B cell (primary cell): ENCODE results near the gene SDK2. TPM values are rescaled to one million over a fixed set of nuclear protein-coding genes. Genes with fewer than 3 reads are reported as not detected.

Experiments used
- ATAC-seq: fragments of 200-7000 bp; cut with Tn5 transposase; one replicate; pipeline ENCODE4 v1.10.0; 2021; ENCODE audit warnings: low read depth, mild to moderate bottlenecking, moderate number of reproducible peaks, moderate library complexity
- CTCF ChIA-PET: fragments of 350-600 bp; sonication (Branson Sonifier 250); formaldehyde crosslinking; loops from one replicate; lab custom pipeline; 2021; ENCODE audit warnings: antibody characterized with exemption, inconsistent platforms; lab: Charles Lee
- POLR2A ChIA-PET: fragments of 350-600 bp; sonication (Branson Sonifier 250); formaldehyde crosslinking; loops from one replicate; lab custom pipeline; 2021; ENCODE audit warnings: antibody characterized with exemption; lab: Charles Lee
- DNase-seq: peaks from one replicate; pipeline ENCODE4 v3.0.0; 2013
- H2AFZ ChIP-seq: 2 replicates; pipeline ENCODE4 v1.6.1; 2012; ENCODE audit warnings: mild to moderate bottlenecking, low read depth, low read length; ENCODE audit not compliant: insufficient read depth, poor library complexity, severe bottlenecking
- H3K27ac ChIP-seq, 2 donors: 1 replicate in 1 of 2; 2 replicates in 1 of 2; pipeline ENCODE4 v1.5.1; 2012 to 2013; ENCODE audit warnings: low read length in 2 of 2, mild to moderate bottlenecking in 2 of 2, moderate library complexity in 1 of 2
- H3K27me3 ChIP-seq, 4 experiments: fragments of 200-600 bp in 1 of 4; sonication (generic) in 1 of 4; replicated peaks in 1 of 4; 1 replicate in 2 of 4; 2 replicates in 2 of 4; pipeline versions ENCODE4 v1.6.1 to v1.7.0; 2013 to 2016; ENCODE audit warnings: low read length in 3 of 4, mild to moderate bottlenecking in 2 of 4, mixed read lengths in 1 of 4, moderate library complexity in 1 of 4; ENCODE audit not compliant: insufficient read depth in 4 of 4, control insufficient read depth in 3 of 4; ENCODE audit errors: control extremely low read depth in 1 of 4
- H3K36me3 ChIP-seq, 2 experiments: replicated peaks in 1 of 2; 1 replicate in 1 of 2; 2 replicates in 1 of 2; pipeline versions ENCODE4 v1.6.1 to v1.7.1; 2013; ENCODE audit warnings: low read length in 1 of 2; ENCODE audit not compliant: insufficient read depth in 2 of 2, control insufficient read depth in 1 of 2; ENCODE audit errors: control extremely low read depth in 1 of 2, extremely low read depth in 1 of 2
- H3K4me1 ChIP-seq, 2 donors: fragments of 200-600 bp in 1 of 2; sonication (generic) in 1 of 2; 1 replicate in 1 of 2; 2 replicates in 1 of 2; pipeline versions ENCODE4 v1.5.1 to v1.6.1; 2013 to 2017; ENCODE audit warnings: low read length in 2 of 2; ENCODE audit not compliant: control insufficient read depth in 2 of 2, insufficient read depth in 2 of 2
- H3K4me2 ChIP-seq: replicated peaks from 2 replicates; pipeline ENCODE3; 2012; ENCODE audit warnings: mild to moderate bottlenecking, low read depth, low read length; ENCODE audit not compliant: poor library complexity, severe bottlenecking
- H3K4me3 ChIP-seq, 5 experiments: fragments of 200-600 bp in 1 of 5; sonication (generic) in 1 of 5; 1 replicate in 3 of 5; 2 replicates in 2 of 5; pipeline versions ENCODE4 v1.5.1 to v1.7.0; 2011 to 2016; ENCODE audit warnings: low read length in 4 of 5, mild to moderate bottlenecking in 4 of 5, low read depth in 2 of 5, control low read depth in 1 of 5, moderate library complexity in 1 of 5; ENCODE audit not compliant: insufficient read depth in 1 of 5; ENCODE audit errors: control extremely low read depth in 1 of 5, extremely low read depth in 1 of 5
- H3K79me2 ChIP-seq: fragments of 200-600 bp; sonication (generic); one replicate; pipeline ENCODE4 v1.6.0; 2016; ENCODE audit warnings: low read length; ENCODE audit not compliant: control insufficient read depth, insufficient read depth
- H3K9ac ChIP-seq: fragments of 200-600 bp; sonication (generic); 2 replicates; pipeline ENCODE4 v1.6.1; 2017; ENCODE audit warnings: mild to moderate bottlenecking, low read length, moderate library complexity
- H3K9me3 ChIP-seq, 3 donors: one replicate each; pipeline versions ENCODE4 v1.6.1 to v1.7.1; 2013; ENCODE audit warnings: low read length in 2 of 3; ENCODE audit not compliant: control insufficient read depth in 2 of 3, insufficient read depth in 1 of 3; ENCODE audit errors: control extremely low read depth in 1 of 3
- H4K20me1 ChIP-seq: 2 replicates; pipeline ENCODE4 v1.6.0; 2012; ENCODE audit warnings: mild to moderate bottlenecking, low read length; ENCODE audit not compliant: insufficient read depth, control insufficient read depth, poor library complexity, severe bottlenecking
- H3K27ac Mint-ChIP-seq: one replicate; pipeline ENCODE4 v1.8.0; 2021; ENCODE audit warnings: mixed read lengths
- H3K27me3 Mint-ChIP-seq: one replicate; pipeline ENCODE4 v1.8.0; 2021; ENCODE audit warnings: mixed read lengths
- H3K4me1 Mint-ChIP-seq: one replicate; pipeline ENCODE4 v1.8.0; 2021; ENCODE audit warnings: mixed read lengths
- H3K4me3 Mint-ChIP-seq: one replicate; pipeline ENCODE4 v1.8.0; 2021; ENCODE audit warnings: mixed read lengths
- H3K9me3 Mint-ChIP-seq: one replicate; pipeline ENCODE4 v1.8.0; 2022; ENCODE audit warnings: mixed read lengths; ENCODE audit not compliant: insufficient read depth
- CTCF ChIP-seq: fragments of 200-600 bp; IDR thresholded peaks from one replicate; pipeline ENCODE4 v1.8.0; 2022; ENCODE audit warnings: antibody characterized with exemption, mild to moderate bottlenecking
- EZH2 ChIP-seq: IDR thresholded peaks from 2 replicates; pipeline ENCODE4 v1.6.1; 2012; ENCODE audit warnings: borderline replicate concordance, low read depth, mild to moderate bottlenecking, moderate library complexity, low read length; ENCODE audit not compliant: insufficient read depth, poor library complexity, severe bottlenecking
- WGBS: methylation state at CpG from one replicate; pipeline ENCODE4 v1.1.5; 2013; ENCODE audit warnings: missing lambda C conversion rate; ENCODE audit not compliant: insufficient coverage; 5-methylcytosine and 5-hydroxymethylcytosine counted together
- intact Hi-C: fragments of 100-400 bp; cut with micrococcal nuclease; formaldehyde crosslinking; loops from one replicate; pipeline ENCODE4 v1.10.0; 2022
- polyA plus RNA-seq: library from polyadenylated mRNA; depleted of rRNA; stranded (reverse); fragments of >200 nt; gene quantifications from 2 replicates; pipeline ENCODE4 v1.2.3, GENCODE V29; 2012
- total RNA-seq, 2 donors: library from RNA; stranded (reverse); fragments of 120-200 nt in 1 of 2; gene quantifications; 1 replicate in 1 of 2; 2 replicates in 1 of 2; pipeline versions ENCODE4 v1.2.3 to v1.2.4, GENCODE V29; 2013 to 2022

Gene SDK2
- total and polyA plus RNA-seq, 2 donors (not counting 1 experiment from before 2014, with no cell fraction given): 3.2 to 13.0 TPM

GRCh38 chr17:73307130-73307529 is 337.1 kb downstream of the SDK2 start:
- no peak overlapping the region for H3K4me2 ChIP-seq
- POLR2A ChIA-PET: interaction anchor here (0.5 kb wide), 1 partner anchor 22 kb away, joined by 3 read pairs; no protein-coding TSS in a partner anchor
- no peak overlapping the region for H3K9ac ChIP-seq
- DNase-seq: no peak
- no peaks in the 10 kb centered on the region for H3K9me3 Mint-ChIP-seq
- ATAC-seq: no peak
- H3K27ac ChIP-seq: no peak overlapping the region
- H2AFZ ChIP-seq: no peak overlapping the region
- H3K27ac Mint-ChIP-seq: no peak overlapping the region
- peaks cover 0 to 27% (median 5%) of the 10 kb centered on the region in 4 experiments for H3K27me3 ChIP-seq
- H3K4me3 Mint-ChIP-seq: no peak overlapping the region
- H3K4me1 Mint-ChIP-seq: peaks cover 14% of the 10 kb centered on the region
- no peaks in the 10 kb centered on the region for H3K79me2 ChIP-seq
- CTCF ChIA-PET: interaction anchor here (0.6 to 0.7 kb wide), 2 partner anchors 427 to 898 kb away, joined by 4 read pairs; no protein-coding TSS in a partner anchor
- WGBS: no CpG with 5 or more reads among the region's 9 CpGs
- no peaks in the 10 kb centered on the region for H3K9me3 ChIP-seq
- peaks cover 7% of the 10 kb centered on the region for H3K27me3 Mint-ChIP-seq
- H3K4me1 ChIP-seq: peaks cover 14 to 19% of the 10 kb centered on the region in 2 donors
- TF ChIP-seq CTCF: no peak
- no peak for TF ChIP-seq EZH2
- H4K20me1 ChIP-seq: no peaks in the 10 kb centered on the region
- no peak overlapping the region for H3K4me3 ChIP-seq
- intact Hi-C loops: no loop called here
- no peaks in the 10 kb centered on the region for H3K36me3 ChIP-seq

- no peaks in the 10 kb centered on the region for H3K36me3 ChIP-seq
- no peak for DNase-seq
- H3K4me1 ChIP-seq: peaks cover 13 to 14% of the 10 kb centered on the region in 2 donors
- ChIA-PET CTCF (no interaction called here), POLR2A (no interaction called here)
- no peak overlapping the region for H3K4me3 ChIP-seq
- Mint-ChIP-seq H3K4me3 (no peak overlapping the region), H3K27me3 (peaks cover 7% of the 10 kb centered on the region), H3K27ac (no peak overlapping the region), H3K4me1 (peaks cover 12% of the 10 kb centered on the region), H3K9me3 (no peaks in the 10 kb centered on the region)
- H3K27ac ChIP-seq: no peak overlapping the region
- ATAC-seq: no peak
- WGBS: 93% methylated on average over 8 of the region's 11 CpGs
- intact Hi-C loops: no loop called here
- H3K4me2 ChIP-seq: no peak overlapping the region
- no peak overlapping the region for H3K9ac ChIP-seq
- no peaks in the 10 kb centered on the region for H3K9me3 ChIP-seq
- H3K79me2 ChIP-seq: no peaks in the 10 kb centered on the region
- TF ChIP-seq CTCF (no peak), EZH2 (no peak)
- H4K20me1 ChIP-seq: no peaks in the 10 kb centered on the region
- no peak overlapping the region for H2AFZ ChIP-seq
- H3K27me3 ChIP-seq: peaks cover 0 to 27% (median 5%) of the 10 kb centered on the region in 4 experiments
These were observed 338.1 kb downstream of the SDK2 start for GRCh38 chr17:73305845-73306836.
